Measurements from ENCODE around the gene VSX1.

- TF ChIP-seq CTCF (IDR thresholded peaks at IDR 0.05), result no peak
- TF ChIP-seq ZFX (IDR thresholded peaks at IDR 0.05; ENCODE audit: borderline replicate concordance), result no peak
Measured at GRCh38 chr20:25058051-25058846, 23.7 kb downstream of the VSX1 start, which contains the start of gene ACSS1.

Data from 22Rv1 (cell line).